NCI-H510A treated with DMSO at 0.1 percent for 48 hours (cell line): ENCODE measurements around the gene AKAP13.

Experiments used
- DNase-seq: peaks from one replicate; lab custom pipeline; 2025; lab: John Stamatoyannopoulos, UW

AKAP13 gene

GRCh38 chr15:85756411-85757072 is 376.1 kb downstream of the AKAP13 start:
- no peak for DNase-seq

- no peak for DNase-seq
Observed at GRCh38 chr15:85757073-85757938, 376.9 kb downstream of the AKAP13 start.

- no peak for DNase-seq
Observed at GRCh38 chr15:85757939-85758654, 377.7 kb downstream of the AKAP13 start.

GRCh38 chr15:85758655-85758978 is 378.2 kb downstream of the AKAP13 start:
- no peak for DNase-seq

GRCh38 chr15:85759376-85759775 is 379.0 kb downstream of the AKAP13 start:
- no peak for DNase-seq

GRCh38 chr15:85760049-85760448 is 379.6 kb downstream of the AKAP13 start:
- DNase-seq = no peak

GRCh38 chr15:85760531-85761371 is 380.3 kb downstream of the AKAP13 start:
- DNase-seq = no peak

- no peak for DNase-seq
Observed at GRCh38 chr15:85761635-85762034, 381.2 kb downstream of the AKAP13 start.

GRCh38 chr15:85762039-85762755 is 381.8 kb downstream of the AKAP13 start:
- DNase-seq = no peak

- DNase-seq = no peak
Observed at GRCh38 chr15:85762756-85763127, 382.3 kb downstream of the AKAP13 start.

GRCh38 chr15:85763157-85763556 is 382.8 kb downstream of the AKAP13 start:
- no peak for DNase-seq

GRCh38 chr15:85763673-85764633 is 383.6 kb downstream of the AKAP13 start:
- no peak for DNase-seq

- no peak for DNase-seq
Observed at GRCh38 chr15:85764649-85765277, 384.4 kb downstream of the AKAP13 start.

- DNase-seq = no peak
Observed at GRCh38 chr15:85766001-85766831, 385.8 kb downstream of the AKAP13 start.

- no peak for DNase-seq
Observed at GRCh38 chr15:85767785-85768529, 387.6 kb downstream of the AKAP13 start.

GRCh38 chr15:85768595-85769168 is 388.3 kb downstream of the AKAP13 start:
- no peak for DNase-seq

- no peak for DNase-seq
Observed at GRCh38 chr15:85769182-85769900, 388.9 kb downstream of the AKAP13 start.
